Liver (tissue), 3 donors: ENCODE data around the gene EXTL1.

ENCODE experiments used
- ATF3 ChIP-seq: IDR thresholded peaks from 2 replicates; pipeline ENCODE4 v1.6.1; 2016; ENCODE audit warnings: antibody characterized with exemption
- CTCF ChIP-seq: fragments of 150-350 bp; IDR thresholded peaks from 2 replicates; pipeline ENCODE4 v1.5.1; 2017; ENCODE audit warnings: improper control_type of control experiment, low read depth, low read length; ENCODE audit not compliant: missing input control
- EGR1 ChIP-seq, 2 donors: IDR thresholded peaks; 2 replicates each; pipeline ENCODE4 v1.6.1; 2016 to 2018; ENCODE audit warnings: antibody characterized with exemption in 2 of 2, low read depth in 2 of 2
- GABPA ChIP-seq, 2 donors: IDR thresholded peaks in 1 of 2; conservative IDR thresholded peaks in 1 of 2; 2 replicates each; pipeline ENCODE4 v1.6.1; 2016; ENCODE audit warnings: antibody characterized with exemption in 2 of 2, mild to moderate bottlenecking in 1 of 2, moderate library complexity in 1 of 2
- JUND ChIP-seq, 2 donors: IDR thresholded peaks; 2 replicates each; pipeline ENCODE4 v1.6.1; 2016; ENCODE audit warnings: antibody characterized with exemption in 2 of 2
- MAX ChIP-seq: IDR thresholded peaks from 2 replicates; pipeline ENCODE4 v1.6.1; 2016; ENCODE audit warnings: antibody characterized with exemption
- RAD21 ChIP-seq, 2 donors: IDR thresholded peaks; 2 replicates each; pipeline ENCODE4 v1.6.1; 2016; ENCODE audit warnings: antibody characterized with exemption in 2 of 2, mild to moderate bottlenecking in 2 of 2
- REST ChIP-seq: IDR thresholded peaks from 2 replicates; pipeline ENCODE4 v1.6.1; 2016; ENCODE audit warnings: antibody characterized with exemption, mild to moderate bottlenecking
- RXRA ChIP-seq, 2 donors: IDR thresholded peaks; 2 replicates each; pipeline ENCODE4 v1.6.1; 2017 to 2018; ENCODE audit warnings: antibody characterized with exemption in 2 of 2, mild to moderate bottlenecking in 1 of 2
- TAF1 ChIP-seq: conservative IDR thresholded peaks from 2 replicates; pipeline ENCODE4 v1.6.1; 2016; ENCODE audit warnings: antibody characterized with exemption, mild to moderate bottlenecking
- YY1 ChIP-seq: IDR thresholded peaks from 2 replicates; pipeline ENCODE4 v1.6.1; 2016; ENCODE audit warnings: antibody characterized with exemption, mild to moderate bottlenecking
- donor health status: healthy.
- donor health status: healthy.

GRCh38 chr1:26003756-26004155 lies 17.8 kb upstream of the EXTL1 start:
- TF ChIP-seq MAX (no peak), JUND (IDR thresholded peaks at IDR 0.05) (no peak), REST (no peak), CTCF (no peak), RXRA (IDR thresholded peaks at IDR 0.05) (no peak), GABPA (IDR thresholded peaks at IDR 0.05 in 1 of 2, conservative IDR thresholded peaks at IDR 0.05 in 1 of 2) (no peak), EGR1 (IDR thresholded peaks at IDR 0.05; ENCODE audit: low read depth in 2 of 2) (no peak), YY1 (no peak), ATF3 (no peak), TAF1 (no peak), RAD21 (IDR thresholded peaks at IDR 0.05) (no peak)
